CD4-positive, CD25-positive, alpha-beta regulatory T cell (primary cell): ENCODE measurements around the gene PRKCA. TPM values are rescaled to one million over a fixed set of nuclear protein-coding genes. Genes with fewer than 3 reads are reported as not detected.
"Not testable (repeated sequence)": the region's sequence is repeated elsewhere in the genome, so short reads cannot be mapped to it uniquely, and the experiment has no call there.

Source experiments
- ATAC-seq, 2 donors: fragments of 150-1000 bp; cut with Tn5 transposase; one replicate each; pipeline ENCODE4 v1.10.0; 2021; ENCODE audit warnings: low read depth in 2 of 2, moderate number of reproducible peaks in 2 of 2, moderate library complexity in 1 of 2
- DNase-seq, 3 donors: peaks; one replicate each; pipeline versions ENCODE4 v3.0.0 to v3.0.0-alpha.2; 2012 to 2022; ENCODE audit warnings: mixed read lengths in 1 of 3
- H3K27ac ChIP-seq: one replicate; pipeline ENCODE4 v1.7.0; 2013; ENCODE audit warnings: mild to moderate bottlenecking, low read length; ENCODE audit not compliant: insufficient read depth, poor library complexity, severe bottlenecking
- H3K27me3 ChIP-seq: one replicate; pipeline ENCODE4 v1.7.0; 2013; ENCODE audit warnings: low read length; ENCODE audit not compliant: control insufficient read depth, insufficient read depth
- H3K36me3 ChIP-seq: one replicate; pipeline ENCODE4 v1.7.0; 2013; ENCODE audit warnings: mild to moderate bottlenecking, low read length, moderate library complexity; ENCODE audit not compliant: control insufficient read depth, insufficient read depth
- H3K4me1 ChIP-seq: 2 replicates; pipeline ENCODE4 v1.7.0; 2013; ENCODE audit warnings: mild to moderate bottlenecking, low read length; ENCODE audit not compliant: insufficient read depth, control insufficient read depth, poor library complexity, severe bottlenecking
- H3K4me3 ChIP-seq: one replicate; pipeline ENCODE4 v1.7.0; 2013; ENCODE audit warnings: low read depth, mild to moderate bottlenecking, low read length, moderate library complexity
- H3K9me3 ChIP-seq, 2 experiments: 1 replicate in 1 of 2; 2 replicates in 1 of 2; pipeline ENCODE4 v1.7.0; 2013; ENCODE audit warnings: low read length in 2 of 2, mild to moderate bottlenecking in 1 of 2, moderate library complexity in 1 of 2; ENCODE audit not compliant: control insufficient read depth in 2 of 2
- H3K27ac Mint-ChIP-seq, 3 donors: one replicate each; pipeline ENCODE4 v1.8.0; 2020 to 2022; ENCODE audit warnings: mild to moderate bottlenecking in 3 of 3, mixed read lengths in 3 of 3, moderate library complexity in 2 of 3
- H3K27me3 Mint-ChIP-seq: one replicate; pipeline ENCODE4 v1.8.0; 2022; ENCODE audit warnings: mild to moderate bottlenecking, mixed read lengths
- H3K36me3 Mint-ChIP-seq: one replicate; pipeline ENCODE4 v1.8.0; 2020; ENCODE audit warnings: mixed read lengths
- H3K4me1 Mint-ChIP-seq, 4 donors: one replicate each; pipeline ENCODE4 v1.8.0; 2020 to 2022; ENCODE audit warnings: mixed read lengths in 4 of 4, mild to moderate bottlenecking in 1 of 4
- H3K4me3 Mint-ChIP-seq, 4 donors: one replicate each; pipeline ENCODE4 v1.8.0; 2020 to 2022; ENCODE audit warnings: mild to moderate bottlenecking in 4 of 4, mixed read lengths in 4 of 4, moderate library complexity in 3 of 4
- H3K9me3 Mint-ChIP-seq, 7 donors: one replicate each; pipeline ENCODE4 v1.8.0; 2020 to 2022; ENCODE audit warnings: mixed read lengths in 7 of 7, mild to moderate bottlenecking in 3 of 7, moderate library complexity in 2 of 7
- polyA plus RNA-seq, 4 donors: library from polyadenylated mRNA; unstranded; fragments of 300-500 nt; fragmentation: Illumina TruSeq; gene quantifications; one replicate each; pipeline ENCODE4 v1.2.3, GENCODE V29; 2021
- total RNA-seq: library from RNA; stranded (reverse); gene quantifications from one replicate; pipeline ENCODE4 v1.2.3, GENCODE V29; 2022

PRKCA gene
- total RNA-seq, result 84.0 TPM
- polyA plus RNA-seq, result 1 to 10 TPM in 3 of 4 donors, under 1 TPM in 1; 0.60 to 2.3 (median 1.6) TPM

GRCh38 chr17:66301864-66302741, at the start of gene PRKCA:
TSS of gene PRKCA (plus strand) at chr17:66302613.
- Mint-ChIP-seq H3K9me3 (peaks cover 0 to 2% (median 0%) of the 10 kb centered on the region in 7 donors), H3K27ac (peak within 1 kb of the TSS; percentile 90 to 97 (median 92)), H3K4me3 (peak within 1 kb of the TSS; percentile 96 to 99 (median 98)), H3K27me3 (peaks cover 10% of the 10 kb centered on the region), H3K4me1 (peaks cover 25 to 60% (median 44%) of the 10 kb centered on the region in 4 donors), H3K36me3 (peaks cover 9% of the 10 kb centered on the region)
- Histone ChIP-seq H3K27ac (peak within 1 kb of the TSS; percentile 53), H3K4me1 (peaks cover 42% of the 10 kb centered on the region), H3K36me3 (no peaks in the 10 kb centered on the region), H3K27me3 (no peaks in the 10 kb centered on the region), H3K9me3 (no peaks in the 10 kb centered on the region), H3K4me3 (peak within 1 kb of the TSS; percentile 91)
- DNase-seq (peak; percentile 65 to 81 (median 67)), ATAC-seq (peak; percentile 73 to 76)

- not testable (repeated sequence) for H3K27me3 ChIP-seq, H3K4me1 ChIP-seq, H3K4me3 ChIP-seq, H3K36me3 ChIP-seq, H3K9me3 ChIP-seq, DNase-seq, ATAC-seq, H3K27me3 Mint-ChIP-seq, H3K4me3 Mint-ChIP-seq, H3K27ac ChIP-seq, H3K9me3 Mint-ChIP-seq, H3K36me3 Mint-ChIP-seq
- Mint-ChIP-seq H3K27ac (peak overlapping the region in 1 of 3 donors; percentile 32), H3K4me1 (peaks cover 9 to 28% (median 15%) of the 10 kb centered on the region in 4 donors)
Observed at GRCh38 chr17:66253458-66253857, 49.0 kb upstream of the PRKCA start.

GRCh38 chr17:66255112-66255511, 47.3 kb upstream of the PRKCA start:
- Mint-ChIP-seq H3K27me3 (no peaks in the 10 kb centered on the region), H3K4me3 (peak overlapping the region in 2 of 4 donors; percentile 7 to 23), H3K36me3 (no peaks in the 10 kb centered on the region), H3K4me1 (peaks cover 9 to 21% (median 15%) of the 10 kb centered on the region in 4 donors), H3K9me3 (no peaks in the 10 kb centered on the region), H3K27ac (peak overlapping the region in 2 of 3 donors; percentile 14 to 62)
- Histone ChIP-seq H3K27ac (no peak overlapping the region), H3K4me3 (peak overlapping the region; percentile 27), H3K27me3 (no peaks in the 10 kb centered on the region), H3K4me1 (no peaks in the 10 kb centered on the region), H3K9me3 (no peaks in the 10 kb centered on the region), H3K36me3 (no peaks in the 10 kb centered on the region)
- DNase-seq (peak; percentile 5 to 86 (median 73)), ATAC-seq (peak; percentile 78 to 80)

- H3K36me3 Mint-ChIP-seq, result no peaks in the 10 kb centered on the region
- H3K27ac ChIP-seq, result no peak overlapping the region
Observed at GRCh38 chr17:66255527-66255971, 46.9 kb upstream of the PRKCA start.

GRCh38 chr17:66260275-66260674, 42.1 kb upstream of the PRKCA start:
- DNase-seq, result no peak
- no peak for ATAC-seq
- no peaks in the 10 kb centered on the region for H3K36me3 Mint-ChIP-seq
- H3K4me1 Mint-ChIP-seq, result peaks cover 3 to 10% (median 7%) of the 10 kb centered on the region in 4 donors
- peaks cover 5% of the 10 kb centered on the region for H3K27me3 Mint-ChIP-seq
- Histone ChIP-seq H3K9me3 (peaks cover 0 to 1% of the 10 kb centered on the region in 2 experiments), H3K27me3 (no peaks in the 10 kb centered on the region), H3K4me1 (no peaks in the 10 kb centered on the region), H3K27ac (no peak overlapping the region), H3K36me3 (no peaks in the 10 kb centered on the region), H3K4me3 (no peak overlapping the region)
- H3K4me3 Mint-ChIP-seq, result no peak overlapping the region
- peaks cover 0 to 4% (median 2%) of the 10 kb centered on the region in 7 donors for H3K9me3 Mint-ChIP-seq
- H3K27ac Mint-ChIP-seq, result no peak overlapping the region

More at GRCh38 chr17:66255527-66255971, 46.9 kb upstream of the PRKCA start:
- H3K9me3 ChIP-seq, result no peaks in the 10 kb centered on the region
- ATAC-seq (no peak), DNase-seq (no peak)
- no peaks in the 10 kb centered on the region for H3K36me3 ChIP-seq
- no peaks in the 10 kb centered on the region for H3K27me3 Mint-ChIP-seq
- no peaks in the 10 kb centered on the region for H3K9me3 Mint-ChIP-seq
- H3K4me1 Mint-ChIP-seq, result peaks cover 7 to 19% (median 13%) of the 10 kb centered on the region in 4 donors
- no peaks in the 10 kb centered on the region for H3K4me1 ChIP-seq
- H3K27ac Mint-ChIP-seq, result peak overlapping the region in 2 of 3 donors; percentile 14 to 62
- peak overlapping the region in 2 of 4 donors; percentile 0 to 23 for H3K4me3 Mint-ChIP-seq
- H3K4me3 ChIP-seq, result peak overlapping the region; percentile 27
- H3K27me3 ChIP-seq, result no peaks in the 10 kb centered on the region

- H3K27me3 Mint-ChIP-seq, result peaks cover 5% of the 10 kb centered on the region
- Histone ChIP-seq H3K9me3 (peaks cover 0 to 1% of the 10 kb centered on the region in 2 experiments), H3K27ac (no peak overlapping the region), H3K4me3 (no peak overlapping the region), H3K4me1 (no peaks in the 10 kb centered on the region), H3K36me3 (no peaks in the 10 kb centered on the region), H3K27me3 (no peaks in the 10 kb centered on the region)
- no peak for ATAC-seq
- peaks cover 0 to 4% (median 2%) of the 10 kb centered on the region in 7 donors for H3K9me3 Mint-ChIP-seq
- no peak for DNase-seq
- H3K36me3 Mint-ChIP-seq, result no peaks in the 10 kb centered on the region
- H3K4me1 Mint-ChIP-seq, result peaks cover 0 to 6% (median 3%) of the 10 kb centered on the region in 4 donors
- no peak overlapping the region for H3K27ac Mint-ChIP-seq
- no peak overlapping the region for H3K4me3 Mint-ChIP-seq
Observed at GRCh38 chr17:66260688-66261087, 41.7 kb upstream of the PRKCA start.

- no peaks in the 10 kb centered on the region for H3K36me3 Mint-ChIP-seq
- H3K4me3 Mint-ChIP-seq, result no peak overlapping the region
- ATAC-seq (no peak), DNase-seq (no peak)
- H3K9me3 Mint-ChIP-seq, result peaks cover 0 to 4% (median 2%) of the 10 kb centered on the region in 7 donors
- peaks cover 0 to 2% (median 0%) of the 10 kb centered on the region in 4 donors for H3K4me1 Mint-ChIP-seq
- H3K36me3 ChIP-seq, result no peaks in the 10 kb centered on the region
- H3K4me1 ChIP-seq, result no peaks in the 10 kb centered on the region
- peaks cover 0 to 1% of the 10 kb centered on the region in 2 experiments for H3K9me3 ChIP-seq
- peaks cover 5% of the 10 kb centered on the region for H3K27me3 Mint-ChIP-seq
- H3K27ac ChIP-seq, result no peak overlapping the region
- H3K27ac Mint-ChIP-seq, result no peak overlapping the region
- no peak overlapping the region for H3K4me3 ChIP-seq
- H3K27me3 ChIP-seq, result no peaks in the 10 kb centered on the region
Observed at GRCh38 chr17:66262767-66263166, 39.6 kb upstream of the PRKCA start.
